SKM-1 treated with dmso at 0.1 percent for 144 hours (cell line): ENCODE measurements around the gene CXCL10.
"Not testable (repeated sequence)": the region's sequence is repeated elsewhere in the genome, so short reads cannot be mapped to it uniquely, and the experiment has no call there.

Source experiments
- DNase-seq: peaks from one replicate; lab custom pipeline; 2025; ENCODE audit not compliant: unreplicated experiment; lab: John Stamatoyannopoulos, UW

The CXCL10 gene

DNA sequence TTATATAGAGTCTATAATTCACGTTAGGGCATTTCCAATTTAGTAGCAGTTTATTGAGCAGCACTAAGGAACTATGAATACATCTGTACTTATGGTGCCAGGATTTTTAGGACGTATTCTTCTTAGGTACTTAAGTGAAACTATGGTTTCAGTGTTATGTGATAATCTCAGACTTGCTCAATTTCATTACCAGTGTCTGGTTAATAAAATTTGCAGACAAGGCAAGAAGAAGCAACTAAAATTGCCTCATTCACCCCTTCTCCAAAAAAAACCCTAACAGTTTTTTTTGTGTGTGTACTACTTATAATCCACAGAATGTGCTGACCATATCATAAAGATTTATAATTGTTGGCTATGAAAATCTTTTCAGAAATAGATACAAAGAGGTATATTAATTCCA lies 6.0 kb upstream of the CXCL10 start:
- DNase-seq: no peak

DNA sequence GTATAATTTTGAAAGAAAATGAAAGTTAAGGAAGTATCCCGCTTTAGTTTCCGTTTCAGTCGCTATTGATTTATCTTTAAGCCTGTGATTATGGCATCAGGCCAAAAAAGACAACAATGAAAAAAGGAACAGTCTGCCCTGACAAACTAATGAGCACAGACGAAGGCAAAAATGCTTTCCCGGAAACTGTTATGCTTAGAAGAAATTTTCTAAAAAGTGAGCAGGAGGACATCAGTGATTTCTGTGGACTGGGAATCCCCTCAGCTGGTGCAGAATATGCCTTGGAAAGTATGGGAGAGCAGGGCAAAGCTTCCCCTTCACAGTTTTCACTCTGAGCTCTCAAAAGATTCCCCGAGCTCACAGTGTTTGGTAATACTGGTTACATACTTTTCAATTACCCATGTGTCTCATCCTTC lies 5.1 kb upstream of the CXCL10 start:
- DNase-seq: no peak

DNA sequence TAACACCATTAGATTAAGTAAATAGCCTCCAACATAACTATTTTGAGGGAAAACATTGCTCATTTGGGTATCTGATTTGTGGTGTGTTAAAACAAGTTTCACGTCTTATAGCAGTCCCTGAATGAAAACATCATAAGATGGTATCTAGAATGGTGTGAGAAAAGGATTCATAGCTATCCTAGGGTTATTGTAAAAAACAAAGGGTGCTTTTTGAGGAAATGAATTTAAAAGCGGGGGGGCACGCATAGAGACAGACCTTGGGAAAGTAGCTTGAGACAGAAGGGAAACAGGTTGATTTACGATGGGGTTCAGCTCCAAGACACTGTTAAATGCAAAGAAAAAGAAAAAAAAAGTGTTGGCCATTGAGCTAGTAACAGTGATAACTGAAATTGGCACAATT lies 768 bp upstream of the CXCL10 start:
- DNase-seq: no peak

DNA sequence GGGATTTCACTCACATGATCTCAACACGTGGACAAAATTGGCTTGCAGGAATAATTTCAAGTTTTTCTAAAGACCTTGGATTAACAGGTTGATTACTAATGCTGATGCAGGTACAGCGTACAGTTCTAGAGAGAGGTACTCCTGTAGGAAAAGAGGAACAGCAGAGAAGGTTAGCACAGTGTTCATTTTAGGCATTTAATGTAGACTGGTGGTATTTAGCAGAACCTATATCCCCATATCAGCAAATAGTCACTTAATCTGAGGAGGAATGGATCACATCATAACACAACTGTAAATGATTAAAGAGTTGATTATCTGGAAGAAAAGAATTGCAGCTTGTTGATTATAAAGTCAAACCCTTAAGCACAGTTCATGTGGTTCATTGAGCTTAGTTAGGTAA lies 620 bp downstream of the CXCL10 start:
- no peak for DNase-seq

DNA sequence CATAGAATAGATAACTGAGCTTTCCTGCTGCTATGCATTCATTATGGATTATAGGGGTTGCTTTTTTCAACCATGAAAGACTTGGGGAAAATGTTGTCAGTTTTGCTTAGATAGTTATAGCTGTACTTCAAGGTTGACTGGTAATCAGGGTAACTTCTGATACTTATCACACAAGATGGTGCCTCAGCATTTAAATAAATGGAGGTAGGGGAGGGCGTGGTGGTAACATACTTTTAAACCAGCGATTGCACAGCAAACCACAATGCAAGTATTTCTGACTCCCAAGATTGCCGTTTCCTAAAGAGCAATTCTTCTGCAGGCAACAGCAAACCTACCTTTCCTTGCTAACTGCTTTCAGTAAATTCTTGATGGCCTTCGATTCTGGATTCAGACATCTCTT lies 1.3 kb downstream of the CXCL10 start:
- no peak for DNase-seq

DNA sequence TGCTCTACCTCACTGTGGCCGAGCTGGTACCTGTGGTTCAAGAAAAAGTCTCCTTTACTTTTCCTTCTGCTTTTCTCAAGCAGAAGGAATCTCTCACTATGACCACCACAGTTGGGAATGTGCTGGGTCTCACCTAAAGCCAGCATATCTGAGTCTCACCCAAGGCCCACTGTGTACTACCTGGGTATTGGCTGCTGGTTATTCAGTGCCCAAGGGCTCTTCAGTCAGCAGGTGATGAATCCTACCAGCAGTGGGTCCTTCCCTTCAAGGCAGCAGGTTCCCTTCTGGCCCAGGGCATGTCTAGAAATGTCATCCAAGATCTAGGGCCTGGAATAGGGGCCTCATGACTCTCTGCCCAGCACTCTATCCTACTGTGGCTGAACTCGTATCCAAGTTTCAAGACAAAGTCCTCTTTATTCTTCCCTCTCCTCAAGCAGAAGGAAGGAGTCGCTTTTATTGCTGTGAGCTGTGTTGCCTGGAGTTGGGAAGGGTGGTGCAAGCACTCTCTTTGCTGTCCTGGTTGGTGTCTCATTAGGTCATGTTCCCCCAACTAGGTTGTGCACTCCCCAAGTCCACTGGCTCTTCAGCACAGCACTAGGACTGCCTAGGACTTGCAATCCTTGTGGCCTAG lies 6.1 kb downstream of the CXCL10 start:
- no peak for DNase-seq

DNA sequence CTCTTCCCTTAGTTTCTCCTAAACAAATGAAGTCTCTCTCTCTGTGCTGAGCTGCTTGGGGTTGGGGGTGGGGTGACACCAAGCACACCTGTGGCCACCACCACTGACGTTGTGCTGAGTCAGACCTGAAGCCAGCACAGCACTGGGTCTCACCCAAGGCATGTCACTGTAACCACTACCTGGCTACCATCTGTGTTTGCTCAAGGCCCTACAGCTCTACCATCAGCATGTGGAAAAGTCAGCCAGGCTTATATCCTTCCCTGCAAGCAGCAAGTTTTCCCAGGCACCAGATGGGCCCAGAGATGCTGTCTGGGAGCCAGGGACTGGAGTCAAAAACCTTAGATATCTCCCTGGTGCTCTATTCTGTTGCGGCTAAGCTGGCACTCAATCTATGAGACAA lies 6.9 kb downstream of the CXCL10 start:
- DNase-seq: no peak

DNA sequence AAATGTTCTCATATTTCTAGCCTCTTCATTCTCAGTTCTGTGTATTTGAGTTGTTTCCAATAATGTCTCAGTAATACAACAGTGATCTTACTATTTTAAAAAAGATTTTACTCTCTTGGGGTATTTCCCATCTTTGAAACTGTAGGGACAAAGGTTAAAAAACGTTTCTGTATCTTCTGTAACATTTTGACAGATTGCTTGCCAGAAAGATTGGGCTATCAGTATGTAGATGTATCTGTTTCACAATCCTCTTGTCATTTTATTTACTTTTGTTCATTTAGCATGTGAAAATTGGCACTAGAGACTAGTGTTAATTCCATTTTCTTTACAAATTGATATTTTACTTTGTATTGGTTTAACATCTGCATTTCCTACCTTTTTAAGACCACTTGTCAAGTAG lies 9.8 kb downstream of the CXCL10 start:
- no peak for DNase-seq

DNA sequence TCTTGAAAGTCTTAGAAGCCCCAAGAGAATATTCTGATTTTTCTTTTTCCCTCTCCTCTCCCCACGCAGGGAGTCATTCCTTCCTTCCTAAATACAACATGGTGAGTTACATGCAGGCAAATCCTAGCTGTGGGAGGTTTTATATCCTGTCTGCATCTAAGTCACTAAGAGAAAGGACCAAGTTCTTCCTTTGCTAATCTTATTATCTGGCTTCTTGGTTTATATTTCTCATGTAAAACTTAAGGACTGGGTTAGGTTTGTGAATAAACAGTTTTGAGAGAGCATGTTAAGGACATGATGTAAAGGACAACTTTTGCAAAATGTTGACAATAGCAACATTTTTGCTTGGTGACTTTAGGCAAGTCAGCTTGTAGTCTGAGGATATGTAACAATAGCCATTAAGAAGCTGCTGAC lies 10.9 kb downstream of the CXCL10 start:
- no peak for DNase-seq

DNA sequence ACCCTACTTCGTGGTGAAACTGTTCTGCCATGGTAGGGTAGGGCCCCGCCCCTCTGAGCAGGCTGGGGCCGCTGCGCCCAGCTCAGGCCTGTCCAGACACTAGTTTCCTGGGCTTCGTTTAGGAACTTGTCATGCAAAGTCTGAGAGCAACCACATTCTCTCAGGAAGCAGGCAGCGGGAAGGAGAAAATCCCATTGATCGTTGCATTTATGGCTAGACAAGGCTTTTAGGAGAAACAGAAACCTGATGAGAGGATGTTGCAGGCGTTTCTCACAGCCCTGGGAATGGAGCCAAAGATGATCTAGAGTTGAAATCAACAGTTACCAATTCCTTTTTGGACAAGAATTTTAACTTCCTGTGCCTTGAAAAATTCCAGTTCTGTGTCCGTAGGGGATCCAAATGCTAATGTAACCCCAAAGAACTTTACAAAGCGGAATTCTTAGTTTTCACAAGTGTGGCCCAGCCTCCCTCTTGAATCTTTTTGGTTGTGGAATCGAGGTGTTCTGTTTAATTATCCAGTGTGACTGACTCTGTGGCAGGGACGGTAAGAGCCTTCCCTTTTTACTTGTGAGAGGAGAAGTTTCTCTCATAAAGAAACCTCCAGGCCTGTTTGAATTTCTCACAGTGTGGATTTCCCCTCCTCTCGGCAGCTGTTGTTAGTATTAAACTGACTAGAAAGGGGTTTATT lies 11.5 kb downstream of the CXCL10 start:
- peak; percentile 15 for DNase-seq

DNA sequence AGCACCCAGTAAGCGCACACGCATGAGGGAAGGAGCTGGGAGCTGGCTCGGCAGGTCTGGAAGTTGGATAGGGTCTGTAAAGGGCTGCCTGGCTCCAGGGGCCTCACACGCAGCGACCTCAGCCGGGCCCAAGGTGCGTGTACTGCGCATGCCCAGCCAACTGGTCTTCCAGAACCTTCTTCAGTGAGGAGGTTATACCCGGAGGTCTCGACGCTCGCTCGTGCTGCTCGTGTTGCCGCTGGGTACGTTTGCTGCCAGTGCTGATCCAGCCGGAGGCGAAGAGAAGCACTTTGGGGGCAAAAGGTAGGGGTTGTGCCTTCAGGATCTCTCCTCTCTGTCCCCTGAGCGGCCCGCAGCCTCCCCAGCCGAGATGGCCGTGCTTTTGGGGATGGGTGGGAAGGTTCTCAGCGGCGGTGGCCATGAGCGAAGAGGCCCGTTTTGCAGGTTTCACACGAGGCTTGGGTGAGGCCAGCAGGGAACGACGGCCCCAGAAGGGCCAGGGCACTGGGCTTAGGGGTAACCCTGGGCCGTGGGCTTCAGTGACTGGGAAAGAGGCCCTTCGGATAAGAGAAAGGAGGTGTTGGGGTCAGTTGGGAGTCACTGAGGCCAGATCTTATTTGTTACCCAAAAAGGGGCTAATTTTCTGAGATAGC lies 12.2 kb downstream of the CXCL10 start:
- DNase-seq: no peak

DNA sequence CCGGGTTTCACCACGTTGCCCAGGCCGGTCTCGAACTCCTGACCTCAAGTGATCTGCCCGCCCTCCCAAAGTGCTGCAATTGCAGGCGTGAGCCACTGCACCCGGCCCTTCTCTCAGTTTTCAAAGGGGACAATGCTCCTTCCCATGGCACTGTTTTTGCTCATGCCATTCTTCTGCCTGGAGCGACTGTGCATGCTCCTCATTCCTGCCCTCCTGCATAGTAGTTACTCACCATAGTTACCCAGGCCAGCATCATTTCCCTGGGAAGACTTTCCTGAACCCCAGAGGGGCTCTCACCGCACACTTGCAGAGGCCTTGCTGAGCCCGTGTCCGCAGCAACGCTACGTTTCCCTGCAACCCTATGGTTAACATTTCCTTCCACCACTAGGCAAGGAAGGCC lies 12.7 kb downstream of the CXCL10 start:
- no peak for DNase-seq

DNA sequence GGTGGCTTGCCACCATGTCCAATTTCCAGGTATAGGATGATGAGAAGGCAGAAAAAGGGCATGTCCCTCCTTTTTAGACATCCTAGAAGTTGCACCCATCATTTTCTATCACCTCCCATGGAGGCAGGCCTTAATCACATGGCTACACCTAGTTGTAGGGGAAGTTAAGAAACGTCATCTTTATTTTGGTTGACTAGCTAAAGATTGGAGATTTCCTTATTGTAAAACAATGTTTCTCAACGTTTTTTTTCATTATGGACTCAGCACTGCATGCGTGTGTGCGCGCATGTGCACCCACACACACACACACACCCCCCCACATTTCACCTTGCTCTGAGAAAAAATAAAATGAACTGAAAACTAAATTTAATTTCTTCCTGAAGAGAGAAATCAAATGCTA lies 14.0 kb downstream of the CXCL10 start:
- no peak for DNase-seq

DNA sequence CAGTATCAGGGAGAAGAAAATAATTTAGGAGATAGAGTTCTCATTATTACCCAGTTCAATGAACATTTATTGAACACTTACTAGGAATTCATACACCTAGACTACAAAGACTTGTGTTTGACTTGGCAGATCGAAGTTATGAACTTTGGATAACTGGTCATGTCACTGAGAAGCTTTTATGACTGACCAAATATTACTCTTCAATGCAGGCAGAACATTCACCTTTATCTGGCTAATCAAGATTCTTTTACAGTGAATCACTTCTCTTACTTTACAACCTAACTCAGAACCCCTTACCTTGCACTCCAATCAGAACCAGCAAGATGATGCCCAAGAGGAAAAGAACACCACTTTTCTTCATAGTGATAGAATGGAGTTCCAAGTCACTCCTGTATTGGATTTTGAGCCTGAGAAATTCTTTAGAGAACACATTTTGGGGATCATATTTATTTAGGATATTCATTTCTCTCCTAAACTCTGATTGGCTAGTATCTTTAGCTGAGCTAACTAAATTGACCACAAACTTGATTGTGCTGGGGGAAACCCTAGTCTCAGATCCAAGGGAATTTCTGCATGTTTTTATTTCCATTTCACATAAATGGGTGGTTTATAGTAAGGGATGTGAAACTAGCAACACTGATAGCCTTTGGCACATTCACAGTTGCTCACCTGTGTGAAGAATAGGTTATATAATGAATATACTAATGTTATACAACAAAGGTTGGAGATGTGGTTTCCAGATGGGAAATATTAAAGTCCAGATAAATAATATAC lies 16.0 kb downstream of the CXCL10 start, which contains the start of gene CXCL9:
TSS of gene CXCL9 (minus strand) at position 421 of the 774 bp plus-strand sequence. CDS start at position 361, 60 bp downstream.
- DNase-seq: no peak

DNA sequence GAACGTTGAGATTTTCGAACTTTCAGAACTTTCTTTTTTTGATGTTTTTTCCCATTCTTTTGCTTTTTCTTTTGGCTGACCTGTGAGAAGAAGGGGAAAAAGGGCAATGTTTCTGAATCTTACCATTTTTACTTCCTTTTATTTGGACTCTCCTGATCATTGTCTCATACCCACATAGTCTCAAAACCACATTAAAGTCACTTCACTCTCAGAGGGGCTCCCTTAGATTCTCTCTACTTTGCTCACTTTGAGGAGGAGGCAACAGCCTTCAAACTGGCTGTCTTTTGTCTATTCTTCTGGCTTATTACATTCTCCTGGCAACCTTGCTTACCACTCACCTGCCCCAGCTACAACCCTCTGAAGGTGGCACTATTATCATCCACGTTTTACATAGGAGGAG lies 19.7 kb downstream of the CXCL10 start:
- no peak for DNase-seq

DNA sequence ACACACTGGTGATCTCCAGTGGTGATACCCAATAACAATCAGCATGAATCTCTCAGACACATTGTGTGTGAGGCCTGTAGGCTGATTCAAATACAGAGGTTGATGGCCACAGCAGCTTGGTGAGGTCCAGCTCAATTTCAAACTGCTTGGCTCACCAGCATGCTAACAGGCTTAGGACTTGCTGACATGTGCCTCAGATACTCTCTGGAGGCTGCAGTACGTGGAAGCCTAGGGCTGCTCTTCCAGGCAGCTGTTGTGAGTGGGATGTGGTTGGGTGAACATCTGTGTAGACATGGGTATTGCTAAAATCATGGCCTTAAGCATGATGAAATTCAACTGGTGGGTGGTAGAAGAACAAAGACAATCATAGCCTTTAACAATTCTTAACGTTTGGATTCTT lies 20.3 kb downstream of the CXCL10 start:
- DNase-seq: no peak

DNA sequence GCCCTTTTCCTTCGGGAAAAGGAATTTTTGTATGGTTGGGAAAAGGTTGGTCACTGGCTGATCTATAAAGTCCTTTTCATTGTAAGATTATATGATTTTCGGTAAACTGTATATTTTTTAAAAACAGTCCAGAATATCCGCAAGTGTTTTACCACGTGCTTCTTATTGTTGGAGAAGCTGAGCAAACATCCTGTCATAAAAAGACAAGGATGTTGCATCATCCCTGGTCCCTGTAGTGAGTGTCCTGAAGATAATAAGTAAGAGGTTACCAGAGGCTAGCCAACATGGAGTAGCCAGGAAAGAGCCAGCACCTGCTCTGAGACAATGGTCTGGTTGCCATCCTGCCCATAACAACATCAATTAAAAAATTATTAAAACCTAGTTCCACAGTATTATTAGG lies 21.1 kb downstream of the CXCL10 start:
- peak; percentile 17 for DNase-seq

DNA sequence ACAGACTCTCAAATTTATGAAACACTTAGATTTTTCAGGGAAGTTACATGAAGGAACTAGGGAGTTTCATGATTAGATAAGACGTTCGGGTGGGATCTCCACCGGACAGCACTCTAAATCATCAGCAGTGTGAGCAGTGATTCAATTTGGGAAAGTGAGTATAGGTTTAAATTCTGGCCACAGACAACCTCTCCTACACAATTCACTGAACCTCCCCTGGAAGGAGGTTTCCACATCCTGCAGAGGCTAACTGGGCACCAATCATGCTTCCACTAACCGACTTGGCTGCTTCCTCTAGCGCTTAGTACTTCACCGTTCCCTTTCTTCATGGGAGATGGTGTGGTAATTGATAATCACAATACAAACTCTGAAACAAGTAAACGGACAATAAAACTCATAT lies 21.6 kb downstream of the CXCL10 start:
- no peak for DNase-seq

DNA sequence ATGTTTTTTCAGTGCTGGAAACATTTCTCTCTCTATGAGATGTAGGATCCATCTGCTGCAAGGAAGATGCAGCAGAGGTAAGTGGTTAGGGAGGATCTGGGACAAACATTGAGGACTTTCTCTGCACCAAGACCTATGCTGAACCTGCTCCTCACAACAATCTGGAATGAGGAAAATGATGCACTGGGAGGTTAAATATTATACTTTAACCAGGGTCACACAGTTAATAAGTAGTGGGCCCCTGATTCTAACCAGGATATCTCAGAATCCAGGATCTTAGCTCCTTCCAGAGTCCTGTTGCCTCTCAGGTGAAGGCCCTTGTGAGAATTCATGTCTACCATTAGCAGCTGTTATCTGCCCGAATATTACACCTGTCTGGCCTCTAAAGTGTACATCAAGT lies 23.0 kb downstream of the CXCL10 start:
- no peak for DNase-seq

DNA sequence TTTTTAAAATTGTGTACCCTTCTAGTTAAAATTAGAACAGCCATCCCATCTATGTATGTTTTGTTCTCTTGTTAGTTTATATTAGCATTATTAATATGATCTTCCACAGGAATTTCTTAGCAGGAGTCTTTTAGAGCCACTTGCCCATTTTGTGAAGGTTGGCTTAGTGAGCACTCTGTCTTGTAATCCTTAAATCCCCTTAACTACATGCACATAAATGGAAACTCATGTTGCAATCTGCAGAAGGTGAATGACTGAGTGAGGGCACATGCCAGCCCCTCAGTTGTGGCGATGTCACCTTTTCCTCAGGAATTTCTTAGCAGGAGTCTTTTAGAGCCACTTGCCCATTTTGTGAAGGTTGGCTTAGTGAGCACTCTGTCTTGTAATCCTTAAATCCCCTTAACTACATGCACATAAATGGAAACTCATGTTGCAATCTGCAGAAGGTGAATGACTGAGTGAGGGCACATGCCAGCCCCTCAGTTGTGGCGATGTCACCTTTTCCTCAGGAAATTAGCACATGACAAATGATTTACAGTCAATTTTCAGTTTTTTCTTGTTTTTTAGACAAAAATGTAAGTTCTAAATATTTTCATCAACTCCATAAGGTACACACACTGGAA lies 24.7 kb downstream of the CXCL10 start:
- not testable (repeated sequence) for DNase-seq

DNA sequence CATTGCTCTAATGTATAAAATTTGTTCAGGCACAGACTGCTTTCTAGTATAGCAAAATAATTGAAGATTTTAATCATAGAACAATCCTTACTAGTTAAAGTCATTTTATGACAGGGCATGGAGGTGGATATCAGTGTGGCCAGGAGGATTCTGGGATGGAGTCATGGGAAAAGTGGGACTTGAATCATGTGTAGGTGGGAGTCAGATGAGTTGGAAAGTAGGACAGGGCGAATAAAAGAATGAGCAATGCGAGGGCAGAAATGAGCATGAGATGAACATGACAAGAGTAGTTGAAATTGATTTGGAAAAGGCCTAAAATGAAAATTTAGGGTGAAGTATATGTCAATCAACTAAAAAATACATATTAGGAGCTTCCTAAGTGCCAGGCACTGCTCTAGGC lies 25.4 kb downstream of the CXCL10 start:
- DNase-seq: no peak
